ENCODE data around the gene FAR2.

FAR2 gene

DNA sequence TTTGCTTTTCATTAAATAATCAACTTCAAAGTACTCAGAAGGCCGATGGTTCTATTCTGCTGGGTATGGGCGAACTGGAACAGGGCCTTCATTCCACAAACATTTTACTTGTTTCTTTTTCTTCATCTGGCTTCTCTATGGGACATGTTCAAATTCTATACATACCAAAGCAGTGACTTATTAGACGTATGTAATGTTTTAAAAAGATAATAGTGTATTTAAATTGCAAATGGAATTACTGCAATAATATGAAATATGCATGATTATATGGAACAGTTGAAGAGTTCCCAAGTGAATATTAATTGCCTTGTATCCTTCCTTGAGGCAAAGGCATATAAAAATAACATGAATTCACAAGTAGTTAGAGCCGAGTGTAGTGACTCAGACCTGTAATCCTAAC is 75.5 kb downstream of the FAR2 start:
- no peak for TF ChIP-seq CEBPB (IDR thresholded peaks at IDR 0.05)

DNA sequence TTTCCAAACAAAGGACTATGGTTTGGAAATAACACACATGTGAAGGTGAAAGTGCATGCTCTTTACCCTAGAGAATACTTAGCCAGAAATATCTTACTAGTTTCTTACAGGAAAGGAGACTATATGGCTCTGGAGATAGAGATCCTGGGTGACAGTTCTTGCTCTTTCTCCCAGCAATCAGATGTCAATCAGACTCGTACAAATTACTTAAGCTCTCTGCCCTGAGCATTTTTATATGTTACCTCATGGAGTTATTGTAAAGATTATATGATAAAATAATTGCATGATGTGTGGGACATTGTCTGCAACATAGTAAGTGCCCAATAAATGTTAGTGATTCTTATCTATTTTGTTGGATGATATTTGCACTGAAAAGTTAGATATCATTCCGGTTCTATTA is 76.8 kb downstream of the FAR2 start:
- no peak for TF ChIP-seq CREB1 (IDR thresholded peaks at IDR 0.05; ENCODE audit: low read depth)
- no peak for TF ChIP-seq EP300 (IDR thresholded peaks at IDR 0.05; ENCODE audit: borderline replicate concordance)

DNA sequence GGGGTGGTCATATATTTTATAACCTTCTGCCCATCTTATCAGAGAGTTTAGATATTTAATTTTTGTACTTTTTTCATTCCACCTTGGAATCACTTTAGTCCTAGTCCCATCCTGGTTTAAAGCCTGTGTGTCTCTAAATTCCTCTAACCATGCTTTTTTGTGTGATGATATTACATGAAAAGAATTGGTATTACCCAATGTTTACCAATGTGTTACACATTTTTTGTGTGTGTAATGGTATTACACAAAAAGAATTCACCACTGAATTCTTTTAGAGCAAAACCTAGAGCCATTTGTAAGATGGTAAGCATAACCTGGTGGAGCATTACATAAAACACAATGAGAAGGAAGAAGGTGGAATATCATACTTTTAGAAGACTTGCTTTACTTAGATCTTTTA is 77.5 kb downstream of the FAR2 start:
- no peak for TF ChIP-seq ZBTB7A (IDR thresholded peaks at IDR 0.05; ENCODE audit: low read depth)
- no peak for TF ChIP-seq TEAD4 (IDR thresholded peaks at IDR 0.05)

DNA sequence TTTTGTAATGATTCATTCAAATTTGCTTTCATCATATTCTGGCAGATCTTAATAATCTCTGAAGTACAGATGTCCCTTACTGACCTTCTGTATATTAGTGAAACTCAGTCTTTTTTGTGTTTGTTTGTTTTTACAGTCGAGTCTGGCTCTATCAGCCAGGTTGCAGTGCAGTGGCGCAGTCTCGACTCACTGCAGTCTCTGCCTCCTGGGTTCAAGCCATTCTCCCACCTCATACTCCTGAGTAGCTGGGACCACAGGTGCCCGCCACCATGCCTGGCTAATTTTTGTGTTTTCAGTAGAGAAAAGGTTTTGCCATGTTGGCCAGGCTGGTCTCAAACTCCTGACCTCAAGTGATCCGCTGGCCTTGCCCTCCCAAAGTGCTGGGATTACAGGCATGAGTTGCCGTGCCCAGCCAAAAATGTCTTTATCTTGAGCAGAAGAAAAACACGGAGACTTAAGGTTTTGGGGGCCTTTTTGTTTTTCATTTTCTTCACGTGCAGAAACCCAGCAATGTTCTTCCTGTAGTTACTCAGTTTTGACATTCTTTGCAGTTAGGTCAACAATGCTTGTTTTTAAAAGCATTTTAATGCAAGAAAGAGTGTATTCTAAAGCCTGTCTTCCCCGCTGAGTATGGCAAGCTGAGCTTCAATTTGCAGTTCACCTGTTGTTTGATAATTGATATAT is 79.5 kb downstream of the FAR2 start:
- TF ChIP-seq, protein P1, sequence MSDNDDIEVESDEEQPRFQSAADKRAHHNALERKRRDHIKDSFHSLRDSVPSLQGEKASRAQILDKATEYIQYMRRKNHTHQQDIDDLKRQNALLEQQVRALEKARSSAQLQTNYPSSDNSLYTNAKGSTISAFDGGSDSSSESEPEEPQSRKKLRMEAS (IDR thresholded peaks at IDR 0.05) = no peak
- TF ChIP-seq CEBPB (IDR thresholded peaks at IDR 0.05) (no peak), CREB1 (IDR thresholded peaks at IDR 0.05; ENCODE audit: low read depth) (no peak), TEAD4 (IDR thresholded peaks at IDR 0.05) (no peak), TCF12 (IDR thresholded peaks at IDR 0.05; ENCODE audit: low read depth) (no peak), FOXM1 (IDR thresholded peaks at IDR 0.05; ENCODE audit: borderline replicate concordance, low read depth) (no peak), RAD21 (IDR thresholded peaks at IDR 0.05; ENCODE audit: low read depth) (no peak), EGR1 (IDR thresholded peaks at IDR 0.05) (no peak), YY1 (IDR thresholded peaks at IDR 0.05; ENCODE audit: low read depth) (no peak), EP300 (IDR thresholded peaks at IDR 0.05; ENCODE audit: borderline replicate concordance) (no peak), TAF1 (IDR thresholded peaks at IDR 0.05; ENCODE audit: low read depth) (no peak), NFIC (IDR thresholded peaks at IDR 0.05) (no peak), ZBTB7A (IDR thresholded peaks at IDR 0.05; ENCODE audit: low read depth) (no peak)
- TF ChIP-seq, protein P2, sequence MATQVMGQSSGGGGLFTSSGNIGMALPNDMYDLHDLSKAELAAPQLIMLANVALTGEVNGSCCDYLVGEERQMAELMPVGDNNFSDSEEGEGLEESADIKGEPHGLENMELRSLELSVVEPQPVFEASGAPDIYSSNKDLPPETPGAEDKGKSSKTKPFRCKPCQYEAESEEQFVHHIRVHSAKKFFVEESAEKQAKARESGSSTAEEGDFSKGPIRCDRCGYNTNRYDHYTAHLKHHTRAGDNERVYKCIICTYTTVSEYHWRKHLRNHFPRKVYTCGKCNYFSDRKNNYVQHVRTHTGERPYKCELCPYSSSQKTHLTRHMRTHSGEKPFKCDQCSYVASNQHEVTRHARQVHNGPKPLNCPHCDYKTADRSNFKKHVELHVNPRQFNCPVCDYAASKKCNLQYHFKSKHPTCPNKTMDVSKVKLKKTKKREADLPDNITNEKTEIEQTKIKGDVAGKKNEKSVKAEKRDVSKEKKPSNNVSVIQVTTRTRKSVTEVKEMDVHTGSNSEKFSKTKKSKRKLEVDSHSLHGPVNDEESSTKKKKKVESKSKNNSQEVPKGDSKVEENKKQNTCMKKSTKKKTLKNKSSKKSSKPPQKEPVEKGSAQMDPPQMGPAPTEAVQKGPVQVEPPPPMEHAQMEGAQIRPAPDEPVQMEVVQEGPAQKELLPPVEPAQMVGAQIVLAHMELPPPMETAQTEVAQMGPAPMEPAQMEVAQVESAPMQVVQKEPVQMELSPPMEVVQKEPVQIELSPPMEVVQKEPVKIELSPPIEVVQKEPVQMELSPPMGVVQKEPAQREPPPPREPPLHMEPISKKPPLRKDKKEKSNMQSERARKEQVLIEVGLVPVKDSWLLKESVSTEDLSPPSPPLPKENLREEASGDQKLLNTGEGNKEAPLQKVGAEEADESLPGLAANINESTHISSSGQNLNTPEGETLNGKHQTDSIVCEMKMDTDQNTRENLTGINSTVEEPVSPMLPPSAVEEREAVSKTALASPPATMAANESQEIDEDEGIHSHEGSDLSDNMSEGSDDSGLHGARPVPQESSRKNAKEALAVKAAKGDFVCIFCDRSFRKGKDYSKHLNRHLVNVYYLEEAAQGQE (IDR thresholded peaks at IDR 0.05; ENCODE audit: low read depth) = no peak
- TF ChIP-seq, protein P3, sequence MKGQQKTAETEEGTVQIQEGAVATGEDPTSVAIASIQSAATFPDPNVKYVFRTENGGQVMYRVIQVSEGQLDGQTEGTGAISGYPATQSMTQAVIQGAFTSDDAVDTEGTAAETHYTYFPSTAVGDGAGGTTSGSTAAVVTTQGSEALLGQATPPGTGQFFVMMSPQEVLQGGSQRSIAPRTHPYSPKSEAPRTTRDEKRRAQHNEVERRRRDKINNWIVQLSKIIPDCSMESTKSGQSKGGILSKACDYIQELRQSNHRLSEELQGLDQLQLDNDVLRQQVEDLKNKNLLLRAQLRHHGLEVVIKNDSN (IDR thresholded peaks at IDR 0.05) = no peak

DNA sequence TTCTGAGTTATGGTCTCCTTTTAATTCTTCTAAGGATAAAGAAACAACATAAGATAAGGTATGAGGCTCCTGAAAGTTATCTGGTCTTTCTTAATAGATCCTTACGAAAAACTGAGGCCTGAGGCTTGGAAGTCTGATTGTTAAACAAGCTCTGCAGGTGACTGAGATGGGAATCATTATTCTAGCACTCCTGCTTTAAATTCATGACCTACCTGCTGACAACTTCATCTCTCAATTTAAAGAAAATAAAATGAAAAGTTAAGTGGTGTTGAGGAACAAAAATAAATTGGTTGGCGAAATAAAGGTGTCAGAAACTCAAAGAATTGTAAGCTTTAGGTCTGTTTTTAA is 80.1 kb downstream of the FAR2 start:
- TF ChIP-seq, protein P3 (IDR thresholded peaks at IDR 0.05) = no peak
- no peak for TF ChIP-seq NFIC (IDR thresholded peaks at IDR 0.05)
- no peak for TF ChIP-seq TEAD4 (IDR thresholded peaks at IDR 0.05)

DNA sequence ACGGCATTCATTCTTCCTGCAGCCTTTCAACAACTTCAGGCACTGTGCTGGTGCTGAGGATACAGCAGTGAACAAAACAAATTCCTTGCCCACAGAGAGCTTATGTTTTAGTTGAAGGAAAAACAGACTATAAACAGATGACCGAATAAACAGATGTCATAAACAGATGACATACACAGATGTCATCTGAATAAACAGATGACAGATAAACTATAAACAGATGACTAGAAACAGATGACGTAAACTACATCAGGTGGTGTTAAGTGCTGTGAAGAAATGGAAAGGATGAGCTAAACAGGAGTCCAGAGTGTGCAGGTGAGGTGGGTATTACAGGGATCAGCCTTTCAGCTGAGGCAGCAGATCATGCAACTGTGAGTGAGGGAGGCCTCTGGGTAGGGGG is 80.9 kb downstream of the FAR2 start:
- no peak for TF ChIP-seq RAD21 (IDR thresholded peaks at IDR 0.05; ENCODE audit: low read depth)
- no peak for TF ChIP-seq TAF1 (IDR thresholded peaks at IDR 0.05; ENCODE audit: low read depth)

DNA sequence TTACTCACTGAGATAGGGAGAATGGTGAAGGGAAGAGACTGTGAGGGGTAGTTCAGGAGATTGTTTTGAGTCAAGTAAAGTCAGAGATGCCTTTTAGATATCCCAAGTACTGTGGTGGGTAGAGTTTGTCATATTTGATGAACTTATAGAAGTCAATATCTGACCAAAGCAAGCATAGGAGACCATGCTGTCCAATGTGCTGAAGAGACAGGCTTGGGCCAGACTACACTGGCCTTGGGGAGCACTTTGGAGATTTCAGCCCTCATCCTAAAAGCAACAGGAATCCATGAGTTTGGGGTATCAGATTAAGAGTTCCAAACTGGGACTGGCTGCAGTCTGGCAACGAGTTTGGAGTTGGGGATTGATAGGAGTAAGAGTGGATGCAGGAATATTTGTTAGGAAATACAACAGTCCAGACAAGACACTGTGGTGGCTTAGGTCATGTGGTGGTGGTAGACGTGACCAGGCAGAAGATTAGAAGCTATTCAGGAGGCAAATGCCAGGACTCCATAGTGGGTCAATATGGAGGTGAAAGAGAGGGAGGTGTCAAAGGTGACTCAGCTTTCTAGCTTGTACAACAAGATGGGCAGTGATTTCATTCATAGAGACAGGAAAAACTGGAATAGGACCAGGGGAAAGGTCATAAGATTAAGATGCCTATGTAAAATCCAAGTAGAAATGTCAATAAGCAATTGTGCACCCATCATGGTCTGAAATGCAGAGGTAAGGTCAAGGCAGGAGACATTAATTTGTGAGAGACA is 81.9 kb downstream of the FAR2 start:
- TF ChIP-seq ZBTB7A (IDR thresholded peaks at IDR 0.05; ENCODE audit: low read depth) = no peak
- TF ChIP-seq, protein P2 (IDR thresholded peaks at IDR 0.05; ENCODE audit: low read depth) = peak; percentile 71

DNA sequence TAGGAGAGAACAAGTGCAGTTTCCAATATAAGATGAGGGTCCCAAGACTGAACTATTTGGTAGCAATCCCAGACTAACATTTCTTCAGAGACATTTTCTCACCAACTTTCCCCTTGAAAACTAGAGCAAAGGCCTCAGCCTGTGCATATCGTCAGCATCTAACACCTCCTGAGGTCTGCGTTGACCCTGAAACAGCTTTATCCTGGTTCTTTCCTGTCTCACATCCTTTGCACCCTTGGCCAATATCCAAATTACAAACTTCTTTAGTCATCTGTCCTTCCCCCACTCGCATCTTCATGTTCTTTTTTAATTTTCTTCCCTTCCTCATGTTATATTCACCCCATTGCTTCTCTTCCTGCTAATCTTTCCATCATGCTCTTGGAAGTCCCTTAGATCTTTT is 83.0 kb downstream of the FAR2 start:
- no peak for TF ChIP-seq TCF12 (IDR thresholded peaks at IDR 0.05; ENCODE audit: low read depth)
- TF ChIP-seq, protein P3 (IDR thresholded peaks at IDR 0.05) = no peak
- no peak for TF ChIP-seq TEAD4 (IDR thresholded peaks at IDR 0.05)
- TF ChIP-seq ZBTB7A (IDR thresholded peaks at IDR 0.05; ENCODE audit: low read depth) = no peak
- TF ChIP-seq YY1 (IDR thresholded peaks at IDR 0.05; ENCODE audit: low read depth) = no peak
- TF ChIP-seq EGR1 (IDR thresholded peaks at IDR 0.05) = no peak
- no peak for TF ChIP-seq CEBPB (IDR thresholded peaks at IDR 0.05)
- TF ChIP-seq, protein P1 (IDR thresholded peaks at IDR 0.05) = no peak
- no peak for TF ChIP-seq CREB1 (IDR thresholded peaks at IDR 0.05; ENCODE audit: low read depth)
- TF ChIP-seq FOXM1 (IDR thresholded peaks at IDR 0.05; ENCODE audit: borderline replicate concordance, low read depth) = no peak
- TF ChIP-seq EP300 (IDR thresholded peaks at IDR 0.05; ENCODE audit: borderline replicate concordance) = no peak
